DMS53 (cell line): ENCODE measurements around the gene NDUFAF3.

ENCODE experiments used
- DNase-seq: peaks from one replicate; lab custom pipeline; 2025; lab: John Stamatoyannopoulos, UW

NDUFAF3 gene

GRCh38 chr3:49017971-49018706 is 3.8 kb upstream of the NDUFAF3 start, which contains the start of gene DALRD3:
Gene DALRD3 (minus strand): TSS chr3:49018580. CDS start chr3:49018564, 16 bp downstream.
- DNase-seq, result peak; percentile 69

- DNase-seq, result no peak
These were observed 3.3 kb upstream of the NDUFAF3 start for GRCh38 chr3:49018707-49019006.

GRCh38 chr3:49019941-49020329 is 2.0 kb upstream of the NDUFAF3 start:
- DNase-seq, result peak; percentile 41

GRCh38 chr3:49020330-49021212 is 1.4 kb upstream of the NDUFAF3 start:
- peak; percentile 55 for DNase-seq

GRCh38 chr3:49021213-49021812 is 608 bp upstream of the NDUFAF3 start:
- peak; percentile 94 for DNase-seq

- peak; percentile 44 for DNase-seq
These were observed 809 bp downstream of the NDUFAF3 start for GRCh38 chr3:49022688-49023171.

GRCh38 chr3:49023775-49024174 is 1.9 kb downstream of the NDUFAF3 start:
- no peak for DNase-seq

GRCh38 chr3:49024449-49024848 is 2.5 kb downstream of the NDUFAF3 start:
- DNase-seq, result no peak

- no peak for DNase-seq
These were observed 3.3 kb downstream of the NDUFAF3 start for GRCh38 chr3:49025005-49025792.

- DNase-seq, result no peak
These were observed 4.0 kb downstream of the NDUFAF3 start for GRCh38 chr3:49025793-49026520.

GRCh38 chr3:49026536-49026935 is 4.6 kb downstream of the NDUFAF3 start:
- DNase-seq, result no peak

- no peak for DNase-seq
These were observed 5.7 kb downstream of the NDUFAF3 start for GRCh38 chr3:49027634-49028033.

- no peak for DNase-seq
These were observed 6.4 kb downstream of the NDUFAF3 start for GRCh38 chr3:49028298-49028672.

- peak; percentile 89 for DNase-seq
These were observed 7.0 kb downstream of the NDUFAF3 start, which contains the start of gene IMPDH2 for GRCh38 chr3:49028673-49029562. Gene IMPDH2 (minus strand): TSS chr3:49029398. CDS start chr3:49029350, 48 bp downstream.

GRCh38 chr3:49029563-49029884 is 7.6 kb downstream of the NDUFAF3 start:
- DNase-seq, result no peak

GRCh38 chr3:49030321-49030720 is 8.4 kb downstream of the NDUFAF3 start:
- DNase-seq, result no peak

GRCh38 chr3:49032646-49033304 is 10.9 kb downstream of the NDUFAF3 start:
- no peak for DNase-seq

- DNase-seq, result no peak
These were observed 12.7 kb downstream of the NDUFAF3 start for GRCh38 chr3:49034650-49035049.

GRCh38 chr3:49035281-49035680 is 13.4 kb downstream of the NDUFAF3 start:
- DNase-seq, result no peak

- no peak for DNase-seq
These were observed 31.6 kb downstream of the NDUFAF3 start for GRCh38 chr3:49053543-49053942.
